Natural killer cell (primary cell): ENCODE results near the gene KRTAP19-4. TPM values are rescaled to one million over a fixed set of nuclear protein-coding genes. Genes with fewer than 3 reads are reported as not detected.

ENCODE experiments used
- ATAC-seq, 3 donors: fragments of 150-1000 bp in 2 of 3; fragments of 200-7000 bp in 1 of 3; cut with Tn5 transposase; 1 replicate in 1 of 3; 2 replicates in 2 of 3; pipeline ENCODE4 v1.10.0; 2021; ENCODE audit warnings: mild to moderate bottlenecking in 2 of 3, moderate library complexity in 2 of 3
- DNase-seq, 2 donors: peaks; one replicate each; pipeline versions ENCODE4 v3.0.0 to v3.0.0-alpha.2; 2013 to 2021; ENCODE audit warnings: mixed read lengths in 1 of 2
- H3K27ac ChIP-seq: one replicate; pipeline ENCODE4 v1.5.1; 2013; ENCODE audit warnings: mild to moderate bottlenecking, low read length
- H3K27me3 ChIP-seq: one replicate; pipeline ENCODE4 v1.6.1; 2013; ENCODE audit warnings: low read length; ENCODE audit not compliant: control insufficient read depth, insufficient read depth
- H3K36me3 ChIP-seq: one replicate; pipeline ENCODE4 v1.6.1; 2013; ENCODE audit warnings: low read length; ENCODE audit not compliant: control insufficient read depth, insufficient read depth
- H3K4me1 ChIP-seq: one replicate; pipeline ENCODE4 v1.6.1; 2013; ENCODE audit warnings: low read length; ENCODE audit not compliant: control insufficient read depth, insufficient read depth
- H3K4me3 ChIP-seq: one replicate; pipeline ENCODE4 v1.5.1; 2013; ENCODE audit warnings: low read length
- H3K9me3 ChIP-seq: one replicate; pipeline ENCODE4 v1.6.1; 2013; ENCODE audit warnings: low read length; ENCODE audit not compliant: control insufficient read depth, insufficient read depth
- H3K27ac Mint-ChIP-seq, 2 donors: one replicate each; pipeline ENCODE4 v1.8.0; 2022; ENCODE audit warnings: mild to moderate bottlenecking in 2 of 2, mixed read lengths in 2 of 2, moderate library complexity in 1 of 2
- H3K27me3 Mint-ChIP-seq, 2 donors: one replicate each; pipeline ENCODE4 v1.8.0; 2022; ENCODE audit warnings: low read depth in 2 of 2, mixed read lengths in 2 of 2
- H3K36me3 Mint-ChIP-seq: one replicate; pipeline ENCODE4 v1.8.0; 2022; ENCODE audit warnings: mixed read lengths
- H3K4me1 Mint-ChIP-seq, 2 donors: one replicate each; pipeline ENCODE4 v1.8.0; 2022; ENCODE audit warnings: mixed read lengths in 2 of 2
- H3K4me3 Mint-ChIP-seq: one replicate; pipeline ENCODE4 v1.8.0; 2022; ENCODE audit warnings: mild to moderate bottlenecking, moderate library complexity, mixed read lengths
- H3K9me3 Mint-ChIP-seq, 2 donors: one replicate each; pipeline ENCODE4 v1.8.0; 2022; ENCODE audit warnings: mixed read lengths in 2 of 2
- CTCF ChIP-seq: fragments of 200-600 bp; IDR thresholded peaks from one replicate; pipeline ENCODE4 v1.8.0; 2022; ENCODE audit warnings: antibody characterized with exemption
- WGBS: methylation state at CpG from one replicate; pipeline ENCODE4 v1.1.7; 2013; ENCODE audit warnings: missing lambda C conversion rate; ENCODE audit not compliant: insufficient coverage; 5-methylcytosine and 5-hydroxymethylcytosine counted together
- intact Hi-C: fragments of 100-400 bp; cut with micrococcal nuclease; formaldehyde crosslinking; loops from one replicate; pipeline ENCODE4 v1.14.2; 2022
- total RNA-seq, 4 donors: library from RNA; stranded (reverse); fragments of 120-200 nt in 1 of 4; gene quantifications; one replicate each; pipeline versions ENCODE4 v1.2.3 to v1.2.4, GENCODE V29; 2013 to 2022

KRTAP19-4 gene
- total RNA-seq, 3 donors from 2014 or later (not counting 1 experiment from before 2014, with no cell fraction given): not detected

DNA sequence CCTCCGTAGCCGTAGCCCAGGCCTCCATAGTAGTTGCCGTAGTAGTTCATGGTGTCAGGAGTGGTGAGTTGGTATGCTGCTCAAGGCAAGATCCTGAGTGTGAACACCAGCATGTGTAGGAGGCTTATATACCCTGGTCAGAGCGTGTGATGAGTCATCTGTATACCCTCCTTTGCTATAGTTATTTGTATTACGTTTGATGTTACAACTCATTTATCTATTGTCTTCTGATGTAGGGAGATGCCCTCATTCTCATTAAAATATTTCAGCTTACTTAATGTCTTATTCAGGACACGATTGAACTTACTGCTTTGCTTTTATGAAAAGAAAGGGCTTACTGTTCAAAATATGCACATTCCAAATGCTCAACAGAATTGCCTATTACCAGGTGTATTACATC lies 5.1 kb upstream of the KRTAP19-4 start, which contains the start of gene KRTAP19-5:
KRTAP19-5 (minus strand) TSS at position 101 of the 400 bp plus-strand sequence; CDS start at position 50, 51 bp downstream.
- no peak within 1 kb of the TSS for H3K27ac Mint-ChIP-seq
- H3K27me3 Mint-ChIP-seq: no peaks in the 10 kb centered on the region
- no peaks in the 10 kb centered on the region for H3K4me1 Mint-ChIP-seq
- H3K4me3 Mint-ChIP-seq: no peak within 1 kb of the TSS
- intact Hi-C loops: no loop called here
- H3K27ac ChIP-seq: no peak within 1 kb of the TSS
- WGBS: 100% methylated on average over 4 of the region's 6 CpGs
- no peak within 1 kb of the TSS for H3K4me3 ChIP-seq
- peaks cover 2% of the 10 kb centered on the region for H3K36me3 Mint-ChIP-seq
- no peaks in the 10 kb centered on the region for H3K36me3 ChIP-seq
- no peaks in the 10 kb centered on the region for H3K4me1 ChIP-seq
- H3K27me3 ChIP-seq: no peaks in the 10 kb centered on the region
- peaks cover 6 to 11% of the 10 kb centered on the region in 2 donors for H3K9me3 Mint-ChIP-seq
- no peak for DNase-seq
- TF ChIP-seq CTCF: no peak
- peaks cover 5% of the 10 kb centered on the region for H3K9me3 ChIP-seq
- ATAC-seq: no peak

GRCh38 chr21:30491963-30492428 lies 5.0 kb downstream of the KRTAP19-4 start, which contains the start of gene KRTAP19-3:
TSS of gene KRTAP19-3 (minus strand) at chr21:30492013. CDS start at chr21:30491957, 56 bp downstream.
- H3K27ac ChIP-seq: no peak within 1 kb of the TSS

DNA sequence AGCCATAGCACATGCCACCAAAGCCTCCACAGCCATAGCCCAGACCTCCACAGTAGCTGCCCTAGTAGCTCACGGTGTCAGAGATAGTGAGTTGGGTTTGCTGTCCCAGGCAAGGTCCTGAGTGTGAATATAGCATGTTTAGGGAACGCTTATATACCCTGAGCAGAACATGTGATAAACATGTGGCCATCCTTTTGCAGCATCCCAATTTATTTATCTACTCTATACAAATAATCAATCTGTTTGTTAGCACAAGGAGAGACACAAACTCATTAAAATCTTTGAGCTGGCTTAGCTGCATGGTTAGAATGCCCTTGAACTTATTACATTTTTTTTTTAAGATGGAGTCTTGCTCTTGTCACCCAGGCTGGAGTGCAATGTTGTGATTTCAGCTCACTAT lies 9.6 kb downstream of the KRTAP19-4 start, which contains the start of gene KRTAP19-2:
KRTAP19-2 (minus strand) TSS at position 101 of the 400 bp plus-strand sequence; CDS start at position 13, 88 bp downstream.
- Mint-ChIP-seq H3K36me3 (no peaks in the 10 kb centered on the region), H3K27ac (no peak within 1 kb of the TSS), H3K4me1 (no peaks in the 10 kb centered on the region), H3K4me3 (no peak within 1 kb of the TSS), H3K27me3 (no peaks in the 10 kb centered on the region), H3K9me3 (peaks cover 7 to 11% of the 10 kb centered on the region in 2 donors)
- no peak within 1 kb of the TSS for H3K27ac ChIP-seq
- TF ChIP-seq CTCF: no peak
- no peaks in the 10 kb centered on the region for H3K27me3 ChIP-seq
- WGBS: 94% methylated on average over 2 of the region's 2 CpGs
- DNase-seq (no peak), ATAC-seq (no peak)
- intact Hi-C loops: no loop called here
- H3K36me3 ChIP-seq: no peaks in the 10 kb centered on the region
- H3K9me3 ChIP-seq: peaks cover 10% of the 10 kb centered on the region
- H3K4me1 ChIP-seq: no peaks in the 10 kb centered on the region
- H3K4me3 ChIP-seq: no peak within 1 kb of the TSS

More at GRCh38 chr21:30491963-30492428, 5.0 kb downstream of the KRTAP19-4 start, which contains the start of gene KRTAP19-3:
- Mint-ChIP-seq H3K4me1 (no peaks in the 10 kb centered on the region), H3K9me3 (peaks cover 3 to 8% of the 10 kb centered on the region in 2 donors), H3K27ac (no peak within 1 kb of the TSS), H3K27me3 (no peaks in the 10 kb centered on the region), H3K36me3 (no peaks in the 10 kb centered on the region), H3K4me3 (no peak within 1 kb of the TSS)
- Histone ChIP-seq H3K27me3 (no peaks in the 10 kb centered on the region), H3K36me3 (no peaks in the 10 kb centered on the region), H3K9me3 (peaks cover 3% of the 10 kb centered on the region), H3K4me3 (no peak within 1 kb of the TSS), H3K4me1 (no peaks in the 10 kb centered on the region)
- intact Hi-C loops: no loop called here
- DNase-seq: no peak
- WGBS: no CpG with 5 or more reads among the region's 2 CpGs
- no peak for ATAC-seq
- no peak for TF ChIP-seq CTCF

- no peaks in the 10 kb centered on the region for H3K27me3 ChIP-seq
- Mint-ChIP-seq H3K4me1 (no peaks in the 10 kb centered on the region), H3K27me3 (no peaks in the 10 kb centered on the region), H3K4me3 (no peak overlapping the region), H3K9me3 (peaks cover 9 to 12% of the 10 kb centered on the region in 2 donors), H3K27ac (no peak overlapping the region), H3K36me3 (no peaks in the 10 kb centered on the region)
- no peaks in the 10 kb centered on the region for H3K36me3 ChIP-seq
- DNase-seq (no peak), ATAC-seq (no peak)
- no peak for TF ChIP-seq CTCF
- no peaks in the 10 kb centered on the region for H3K4me1 ChIP-seq
- intact Hi-C loops: no loop called here
- H3K9me3 ChIP-seq: peaks cover 10% of the 10 kb centered on the region
- WGBS: 70% methylated on average over 2 of the region's 2 CpGs
- H3K27ac ChIP-seq: no peak overlapping the region
- no peak overlapping the region for H3K4me3 ChIP-seq
Measured at GRCh38 chr21:30486180-30486579, 10.8 kb downstream of the KRTAP19-4 start.
